ENCODE measurements around the gene COX8C. TPM values are rescaled to one million over a fixed set of nuclear protein-coding genes. Genes with fewer than 3 reads are reported as not detected.

COX8C gene
- total RNA-seq, 4 donors from 2014 or later, result not detected

- H3K27ac ChIP-seq, result peak overlapping the region in 1 of 2 donors; percentile 8
- no peak for TF ChIP-seq POLR2A (IDR thresholded peaks at IDR 0.05)
- no peak for DNase-seq
- no peaks in the 10 kb centered on the region for H3K27me3 ChIP-seq
- H3K36me3 ChIP-seq, result no peaks in the 10 kb centered on the region
- no peaks in the 10 kb centered on the region for H3K9me3 ChIP-seq
- peaks cover 10 to 12% of the 10 kb centered on the region in 2 donors for H3K4me1 ChIP-seq
- intact Hi-C loops (cut with DNase I; ENCODE audit: low total_unique reads), result no loop called here
- H3K4me3 ChIP-seq, result no peak overlapping the region
Measured at GRCh38 chr14:93329965-93330608, 16.9 kb upstream of the COX8C start.

GRCh38 chr14:93330609-93331000 lies 16.4 kb upstream of the COX8C start:
- TF ChIP-seq CTCF (IDR thresholded peaks at IDR 0.05) (no peak), POLR2A (IDR thresholded peaks at IDR 0.05) (no peak)
- intact Hi-C loops (cut with DNase I; ENCODE audit: low total_unique reads), result no loop called here
- no peak for DNase-seq
- no peaks in the 10 kb centered on the region for H3K36me3 ChIP-seq
- H3K4me1 ChIP-seq, result peaks cover 10 to 12% of the 10 kb centered on the region in 2 donors
- H3K4me3 ChIP-seq, result no peak overlapping the region
- peak overlapping the region in 1 of 2 donors; percentile 42 for H3K27ac ChIP-seq
- no peaks in the 10 kb centered on the region for H3K9me3 ChIP-seq
- H3K27me3 ChIP-seq, result no peaks in the 10 kb centered on the region

DNA sequence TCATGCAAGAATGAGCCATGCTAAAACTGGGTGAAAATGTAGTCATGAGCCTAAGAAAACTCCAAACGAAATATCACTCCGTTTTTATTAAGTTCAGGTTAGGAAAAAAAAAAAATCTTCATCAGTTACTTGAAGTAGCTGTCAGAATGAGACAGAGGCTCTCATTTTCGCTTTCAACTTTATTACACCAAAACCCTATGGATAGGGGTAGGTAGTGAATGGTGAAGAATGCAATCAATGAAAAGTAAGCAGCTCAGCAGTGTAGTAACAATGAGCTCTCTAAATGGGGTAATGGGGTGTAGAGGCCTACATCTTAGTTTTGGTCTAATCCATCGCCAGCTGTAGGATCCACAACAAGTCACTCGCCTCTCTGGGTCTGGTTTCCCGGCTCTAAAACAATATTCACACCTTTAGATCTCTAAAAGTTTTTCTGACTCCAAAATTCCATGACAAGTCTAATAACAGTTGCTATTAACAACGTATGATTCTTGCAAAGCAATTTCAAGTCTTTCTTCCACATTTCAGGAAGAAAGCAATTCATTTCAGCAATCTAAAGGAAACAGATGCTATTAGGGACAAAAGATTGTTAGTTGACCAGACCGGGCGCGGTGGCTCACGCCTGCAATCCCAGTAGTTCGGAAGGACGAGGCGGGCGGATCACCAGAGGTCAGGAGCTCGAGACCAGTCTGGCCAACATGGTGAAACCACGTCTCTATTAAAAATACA lies 15.8 kb upstream of the COX8C start:
- Histone ChIP-seq H3K36me3 (no peaks in the 10 kb centered on the region), H3K27ac (peak overlapping the region; percentile 92 to 96), H3K4me1 (peaks cover 10 to 12% of the 10 kb centered on the region in 2 donors), H3K27me3 (no peaks in the 10 kb centered on the region), H3K9me3 (no peaks in the 10 kb centered on the region), H3K4me3 (peak overlapping the region in 1 of 2 donors; percentile 89)
- peak in 1 of 2 donors; percentile 48 for DNase-seq
- intact Hi-C loops (cut with DNase I; ENCODE audit: low total_unique reads), result no loop called here
- TF ChIP-seq CTCF (IDR thresholded peaks at IDR 0.05) (no peak), POLR2A (IDR thresholded peaks at IDR 0.05) (no peak)

GRCh38 chr14:93331728-93332396 lies 15.1 kb upstream of the COX8C start:
- TF ChIP-seq CTCF (IDR thresholded peaks at IDR 0.05), result no peak
- no peak for TF ChIP-seq POLR2A (IDR thresholded peaks at IDR 0.05)
- H3K9me3 ChIP-seq, result no peaks in the 10 kb centered on the region
- H3K36me3 ChIP-seq, result no peaks in the 10 kb centered on the region
- H3K27ac ChIP-seq, result peak overlapping the region; percentile 92 to 96
- DNase-seq, result no peak
- no peaks in the 10 kb centered on the region for H3K27me3 ChIP-seq
- H3K4me1 ChIP-seq, result peaks cover 10 to 12% of the 10 kb centered on the region in 2 donors
- peak overlapping the region; percentile 61 to 89 for H3K4me3 ChIP-seq
- intact Hi-C loops (cut with DNase I; ENCODE audit: low total_unique reads), result no loop called here

DNA sequence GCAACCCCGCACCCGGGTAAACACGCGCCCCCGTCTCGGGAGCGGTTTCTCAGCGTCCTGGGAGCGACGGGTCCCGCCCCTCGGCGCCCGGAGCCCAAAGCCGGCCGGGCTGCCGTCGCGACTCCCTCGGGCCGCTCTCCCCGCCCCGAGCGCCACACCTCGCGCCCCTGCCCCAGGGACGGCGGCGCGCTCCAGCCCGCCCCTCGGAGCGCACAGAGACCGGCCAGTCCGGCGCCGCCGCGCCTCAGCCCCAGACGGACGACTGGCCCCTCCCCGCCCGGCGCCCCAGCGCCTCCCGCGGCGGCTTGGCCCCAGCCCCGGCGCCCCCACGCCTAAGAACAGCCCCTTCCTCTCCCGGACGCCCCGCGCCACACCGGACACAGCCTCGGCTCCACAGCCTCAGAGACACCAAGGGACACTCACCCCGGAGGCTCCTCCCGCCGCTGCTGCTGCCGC lies 14.6 kb upstream of the COX8C start:
- peak in 1 of 2 donors; percentile 47 for DNase-seq
- intact Hi-C loops (cut with DNase I; ENCODE audit: low total_unique reads), result no loop called here
- H3K27ac ChIP-seq, result peak overlapping the region; percentile 92 to 96

More for the DNA sequence above, 14.6 kb upstream of the COX8C start:
- H3K4me1 ChIP-seq, result peaks cover 10 to 12% of the 10 kb centered on the region in 2 donors
- no peaks in the 10 kb centered on the region for H3K27me3 ChIP-seq
- H3K36me3 ChIP-seq, result no peaks in the 10 kb centered on the region
- H3K4me3 ChIP-seq, result peak overlapping the region; percentile 61 to 89
- no peaks in the 10 kb centered on the region for H3K9me3 ChIP-seq
- TF ChIP-seq POLR2A (IDR thresholded peaks at IDR 0.05), result no peak
- no peak for TF ChIP-seq CTCF (IDR thresholded peaks at IDR 0.05)
